Activated CD8-positive, alpha-beta memory T cell treated with anti-CD3 and anti-CD28 coated beads, Interleukin-2, amount 50 U/mL, for 24 hours (primary cell): Measurements from ENCODE around the gene ANKRD39.
"Not testable (repeated sequence)": the region's sequence is repeated elsewhere in the genome, so short reads cannot be mapped to it uniquely, and the experiment has no call there.

ENCODE experiments used
- DNase-seq: peaks from one replicate; pipeline ENCODE4 v3.0.0-alpha.2; 2020; ENCODE audit errors: extremely low read depth

The ANKRD39 gene

GRCh38 chr2:96870626-96871255, 12.9 kb upstream of the ANKRD39 start:
- DNase-seq: no peak

- DNase-seq: no peak
Observed at GRCh38 chr2:96869822-96870625, 12.2 kb upstream of the ANKRD39 start, which contains the start of gene SEMA4C. SEMA4C (minus strand) TSS chr2:96870080; CDS start chr2:96867886, 2,194 bp downstream.

GRCh38 chr2:96869281-96869821, 11.5 kb upstream of the ANKRD39 start:
- DNase-seq: no peak

- DNase-seq: no peak
Observed at GRCh38 chr2:96868555-96869280, 10.9 kb upstream of the ANKRD39 start.

- no peak for DNase-seq
Observed at GRCh38 chr2:96867756-96868554, 10.1 kb upstream of the ANKRD39 start.

- no peak for DNase-seq
Observed at GRCh38 chr2:96866986-96867755, 9.4 kb upstream of the ANKRD39 start.

GRCh38 chr2:96866586-96866985, 8.8 kb upstream of the ANKRD39 start:
- no peak for DNase-seq

GRCh38 chr2:96866149-96866548, 8.3 kb upstream of the ANKRD39 start:
- no peak for DNase-seq

- no peak for DNase-seq
Observed at GRCh38 chr2:96865654-96866053, 7.8 kb upstream of the ANKRD39 start.

- DNase-seq: no peak
Observed at GRCh38 chr2:96864343-96865091, 6.7 kb upstream of the ANKRD39 start.

GRCh38 chr2:96863575-96864342, 5.9 kb upstream of the ANKRD39 start:
- DNase-seq: no peak

GRCh38 chr2:96863056-96863455, 5.2 kb upstream of the ANKRD39 start:
- not testable (repeated sequence) for DNase-seq

GRCh38 chr2:96861074-96861473, 3.3 kb upstream of the ANKRD39 start:
- DNase-seq: no peak

- no peak for DNase-seq
Observed at GRCh38 chr2:96860065-96861029, 2.5 kb upstream of the ANKRD39 start.

- DNase-seq: no peak
Observed at GRCh38 chr2:96859681-96860064, 1.9 kb upstream of the ANKRD39 start.

- no peak for DNase-seq
Observed at GRCh38 chr2:96859099-96859649, 1.4 kb upstream of the ANKRD39 start.

GRCh38 chr2:96856776-96857666, 795 bp downstream of the ANKRD39 start:
- DNase-seq: no peak
